ENCODE results near the gene ZDHHC1.
A peak's percentile ranks its signal among the peaks of the same experiment; 100 is the strongest.
"Not testable (repeated sequence)": the region's sequence is repeated elsewhere in the genome, so short reads cannot be mapped to it uniquely, and the experiment has no call there.

Gene ZDHHC1

DNA sequence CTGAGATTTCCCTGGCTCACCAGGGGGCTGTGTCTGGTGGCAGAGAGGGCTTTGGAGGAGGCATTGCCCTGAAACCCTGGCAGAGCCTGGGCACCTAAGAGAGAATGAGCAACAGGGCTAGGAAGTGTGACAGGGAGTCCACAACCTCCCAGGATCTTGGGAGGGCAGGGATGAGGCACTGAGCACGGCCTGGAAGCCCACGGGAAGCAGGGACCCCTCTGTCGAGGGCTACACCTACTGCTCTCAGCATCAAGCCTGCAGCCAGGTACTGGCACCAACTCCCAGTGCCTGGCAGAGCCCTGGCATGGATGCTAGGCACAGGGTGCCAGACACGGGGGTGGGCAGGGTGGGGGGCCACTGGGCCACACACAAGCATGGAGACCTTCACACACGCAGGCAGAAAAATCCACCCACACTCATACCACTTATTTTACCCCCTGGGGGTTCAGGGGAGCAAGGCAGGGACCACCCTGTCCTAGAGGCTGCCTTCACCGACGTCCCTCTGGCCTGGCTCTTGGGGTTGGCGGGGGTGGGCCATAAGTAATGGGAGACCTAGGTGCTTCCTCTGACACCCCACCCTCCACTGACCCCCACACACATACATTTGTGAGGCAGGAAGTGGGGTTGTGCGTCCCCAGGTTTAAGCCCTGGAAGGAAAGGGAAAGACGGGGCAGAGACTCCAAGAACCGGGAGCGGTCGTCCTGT lies 13.7 kb upstream of the ZDHHC1 start:
- DNase-seq: no peak

DNA sequence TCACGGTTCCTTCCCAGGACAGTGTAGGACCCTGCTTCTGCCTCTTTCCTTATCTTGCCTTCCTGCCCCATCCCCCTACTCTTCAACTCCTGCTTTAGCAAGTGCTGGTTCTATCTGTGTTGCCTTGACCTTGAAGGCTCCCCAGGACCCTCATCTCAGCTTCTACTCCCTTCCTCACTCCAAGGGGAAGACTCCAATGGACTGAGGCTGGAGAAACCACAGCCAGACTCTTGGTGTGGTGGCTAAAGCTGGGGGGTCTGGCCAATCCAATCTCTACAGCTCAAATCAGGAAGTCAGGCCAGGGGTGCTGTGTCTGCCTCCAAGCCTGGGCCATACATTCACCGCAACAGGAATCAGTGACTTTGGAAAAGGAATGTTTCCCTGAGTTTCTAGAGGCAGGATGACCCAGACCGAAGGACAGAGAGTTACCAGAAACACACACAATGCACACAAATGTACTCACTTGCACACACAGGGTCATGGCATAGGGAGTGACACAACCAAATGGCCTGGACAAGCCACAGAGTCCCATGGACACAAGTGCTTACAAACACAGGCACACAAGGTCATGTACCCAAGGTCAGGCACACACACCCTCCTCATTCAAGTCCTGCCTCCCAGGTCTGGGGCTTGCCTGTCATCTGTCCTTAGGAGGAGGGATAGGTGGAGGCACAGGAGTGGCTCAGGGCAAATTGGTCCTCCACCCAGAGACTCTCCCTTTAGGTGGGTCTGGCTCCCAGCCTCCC lies 12.9 kb upstream of the ZDHHC1 start:
- no peak for DNase-seq

DNA sequence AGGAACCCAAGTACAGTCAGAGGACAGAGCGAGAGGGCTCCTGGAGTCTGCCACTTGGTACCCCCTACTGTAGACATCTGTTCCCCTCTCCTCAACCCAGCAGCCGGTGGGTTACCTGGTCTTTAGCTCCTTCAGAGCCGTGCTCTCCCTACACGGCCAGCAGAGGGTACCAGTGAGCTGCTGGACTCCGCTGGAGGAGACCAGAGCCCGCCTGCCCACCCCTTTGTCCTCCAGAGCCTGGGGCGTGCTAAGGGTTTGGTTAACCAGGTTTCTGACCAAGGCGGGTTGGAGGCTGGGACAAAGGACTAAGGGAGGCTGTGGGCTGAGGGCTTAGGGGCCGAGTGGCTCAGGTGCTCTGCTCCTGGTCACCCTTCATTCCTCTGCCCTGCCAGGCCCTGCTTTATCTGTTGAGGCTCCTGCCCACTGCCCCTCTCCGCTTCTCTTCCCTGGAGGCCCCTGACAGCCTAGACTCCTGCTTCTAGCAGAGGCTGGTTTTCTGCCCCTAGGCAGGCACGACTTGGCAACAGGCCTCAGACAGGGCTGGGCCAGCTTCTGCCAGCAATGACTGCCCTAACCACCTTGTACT lies 12.0 kb upstream of the ZDHHC1 start:
- DNase-seq: peak; percentile 47

DNA sequence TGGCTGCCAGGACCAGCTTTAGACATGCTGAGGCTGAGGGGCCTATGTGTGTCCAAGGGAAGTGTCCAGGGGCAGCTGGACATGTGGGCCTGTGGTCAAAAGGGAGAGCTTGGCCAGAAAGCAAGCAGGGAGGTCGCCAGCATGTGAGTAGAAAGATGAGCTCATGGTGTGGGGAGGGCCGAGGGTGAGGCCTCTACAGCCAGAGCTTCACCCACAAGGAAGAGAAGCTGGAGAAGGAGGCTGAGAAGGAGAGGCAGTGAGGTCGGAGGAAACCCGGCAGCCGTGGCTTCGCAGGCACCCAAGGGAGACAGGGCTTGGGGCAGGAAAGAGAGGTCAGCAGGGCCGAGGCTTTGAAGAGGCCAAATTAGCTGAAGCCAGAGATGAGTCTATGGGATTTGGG lies 10.7 kb upstream of the ZDHHC1 start:
- no peak for DNase-seq

- no peak for DNase-seq
Observed at GRCh38 chr16:67426022-67426421, 9.7 kb upstream of the ZDHHC1 start.

DNA sequence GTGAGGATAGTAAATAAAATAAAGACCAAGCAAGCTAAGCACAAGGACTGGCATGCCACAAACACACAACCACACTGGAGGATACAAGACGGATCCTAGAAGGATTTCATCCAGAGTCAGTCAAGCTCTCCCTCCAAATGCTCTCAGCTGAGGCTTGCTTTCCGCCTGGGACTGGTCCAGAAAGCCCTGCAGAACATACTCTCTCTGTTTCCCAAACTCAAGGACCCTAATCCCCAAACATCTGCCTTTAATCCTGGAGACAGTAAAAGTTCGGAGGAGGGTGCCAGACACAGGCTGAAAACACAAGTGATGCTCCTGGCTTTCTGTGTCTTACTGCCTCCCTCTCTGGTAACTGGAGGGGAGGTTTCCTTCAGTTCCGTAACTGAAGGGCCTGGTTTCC lies 9.3 kb upstream of the ZDHHC1 start:
- no peak for DNase-seq

GRCh38 chr16:67425061-67425460 lies 8.8 kb upstream of the ZDHHC1 start:
- peak; percentile 83 for DNase-seq

DNA sequence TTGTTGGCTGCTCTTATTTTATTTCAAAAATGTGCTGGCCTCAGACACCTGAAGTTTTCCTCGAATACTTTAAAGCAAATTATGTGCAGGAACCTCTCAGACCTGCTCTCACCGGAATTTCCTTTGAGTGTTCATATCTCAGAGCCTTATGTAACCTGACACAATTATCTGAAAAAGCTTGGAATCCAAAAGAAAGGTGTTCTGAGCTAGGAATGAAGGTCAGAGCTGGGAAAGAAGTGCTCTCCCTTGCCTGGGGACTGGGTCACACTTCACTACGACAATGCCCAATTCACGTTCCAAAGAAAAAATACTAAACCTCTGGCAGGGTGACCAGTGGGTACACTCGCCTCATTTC lies 8.0 kb upstream of the ZDHHC1 start:
- DNase-seq: no peak

- DNase-seq: no peak
Observed at GRCh38 chr16:67423611-67424260, 7.5 kb upstream of the ZDHHC1 start.

GRCh38 chr16:67423015-67423414 lies 6.7 kb upstream of the ZDHHC1 start:
- no peak for DNase-seq

GRCh38 chr16:67421030-67421429 lies 4.8 kb upstream of the ZDHHC1 start:
- no peak for DNase-seq

DNA sequence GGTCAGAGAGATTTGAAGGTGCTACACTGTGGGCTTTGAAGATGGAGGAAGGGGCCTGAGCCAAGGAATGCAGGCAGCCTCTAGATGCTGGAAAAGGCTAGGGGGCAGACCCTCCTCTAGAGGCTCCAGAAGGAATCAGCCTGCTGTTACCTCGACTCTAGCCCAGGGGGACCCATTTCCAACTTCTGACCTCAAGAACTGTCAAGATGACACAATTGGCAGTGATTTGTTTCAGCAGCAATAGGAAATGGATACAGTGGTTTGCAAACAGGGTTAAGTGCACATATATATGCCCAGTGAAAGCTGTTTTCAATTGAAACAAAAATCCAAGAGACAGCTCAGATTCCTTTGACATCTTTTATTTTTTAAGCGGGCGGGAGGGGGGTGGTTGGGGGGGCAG lies 3.7 kb upstream of the ZDHHC1 start:
- DNase-seq: peak; percentile 38

DNA sequence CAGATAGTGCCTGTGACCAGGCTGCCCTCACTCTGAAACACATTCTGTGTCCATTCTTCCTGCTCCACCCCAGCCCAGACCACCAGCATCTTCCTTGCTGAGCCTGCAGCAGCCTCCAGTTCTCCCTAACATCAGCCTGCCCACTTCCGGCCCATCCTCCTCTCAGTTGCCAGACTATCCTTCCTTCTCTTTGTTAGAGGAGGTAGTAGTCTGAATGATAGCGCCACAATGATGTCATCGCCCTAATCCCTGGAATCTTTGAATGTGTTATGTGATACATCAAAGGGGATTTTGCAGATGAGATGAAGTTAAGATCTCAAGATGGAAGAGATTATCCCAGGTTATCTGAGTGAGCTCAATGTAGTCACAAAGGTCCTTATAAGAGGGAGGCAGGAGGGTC lies 3.2 kb upstream of the ZDHHC1 start:
- DNase-seq: peak; percentile 66

GRCh38 chr16:67417333-67418061 lies 1.2 kb upstream of the ZDHHC1 start:
- no peak for DNase-seq

- not testable (repeated sequence) for DNase-seq
Observed at GRCh38 chr16:67415421-67415820, 856 bp downstream of the ZDHHC1 start.

- no peak for DNase-seq
Observed at GRCh38 chr16:67413978-67414911, 2.0 kb downstream of the ZDHHC1 start.

- no peak for DNase-seq
Observed at GRCh38 chr16:67412294-67412693, 4.0 kb downstream of the ZDHHC1 start.

DNA sequence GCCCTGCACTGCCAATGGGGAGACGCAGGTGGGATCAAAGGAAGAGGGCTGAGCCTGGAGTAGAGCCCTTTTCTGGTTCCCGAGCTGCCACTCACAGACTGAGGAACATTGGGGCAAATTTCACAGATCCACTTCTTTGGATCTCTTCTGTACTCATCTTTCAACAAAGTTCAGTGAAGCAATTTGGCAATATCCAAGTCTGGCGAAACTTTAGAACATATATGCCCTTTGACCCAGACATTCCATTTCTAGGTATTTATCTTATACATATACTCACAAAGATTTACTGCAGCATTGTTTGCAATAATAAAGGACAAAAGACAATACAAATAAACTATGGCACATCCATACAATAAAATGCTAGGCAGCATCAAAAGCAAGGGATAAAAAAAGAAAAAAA lies 4.9 kb downstream of the ZDHHC1 start:
- DNase-seq: no peak

GRCh38 chr16:67409631-67410030 lies 6.6 kb downstream of the ZDHHC1 start:
- no peak for DNase-seq

- no peak for DNase-seq
Observed at GRCh38 chr16:67407788-67408452, 8.4 kb downstream of the ZDHHC1 start.

GRCh38 chr16:67407176-67407787 lies 9.0 kb downstream of the ZDHHC1 start:
- no peak for DNase-seq

Measured in fibroblast of skin of right biceps (primary cell).